ENCODE measurements around the gene SCN11A. TPM values are rescaled to one million over a fixed set of nuclear protein-coding genes. Genes with fewer than 3 reads are reported as not detected.

SCN11A gene
- total RNA-seq, 1 donor from 2014 or later = 0.69 TPM

GRCh38 chr3:39096775-39097174 is 45.0 kb upstream of the SCN11A start:
- Histone ChIP-seq H3K4me1 (no peaks in the 10 kb centered on the region), H3K27me3 (no peaks in the 10 kb centered on the region), H3K36me3 (no peaks in the 10 kb centered on the region), H3K9ac (no peak overlapping the region), H3F3A (ENCODE audit: low read depth) (no peaks in the 10 kb centered on the region), H3K4me2 (no peak overlapping the region), H3K27ac (no peak overlapping the region), H3K4me3 (no peak overlapping the region), H2AFZ (replicated peaks) (no peak overlapping the region), H3K9me3 (ENCODE audit: low read depth) (no peaks in the 10 kb centered on the region), H3K79me2 (ENCODE audit: low read depth) (no peaks in the 10 kb centered on the region), H4K20me1 (ENCODE audit: low read depth) (peaks cover 3% of the 10 kb centered on the region)
- TF ChIP-seq, protein P1, sequence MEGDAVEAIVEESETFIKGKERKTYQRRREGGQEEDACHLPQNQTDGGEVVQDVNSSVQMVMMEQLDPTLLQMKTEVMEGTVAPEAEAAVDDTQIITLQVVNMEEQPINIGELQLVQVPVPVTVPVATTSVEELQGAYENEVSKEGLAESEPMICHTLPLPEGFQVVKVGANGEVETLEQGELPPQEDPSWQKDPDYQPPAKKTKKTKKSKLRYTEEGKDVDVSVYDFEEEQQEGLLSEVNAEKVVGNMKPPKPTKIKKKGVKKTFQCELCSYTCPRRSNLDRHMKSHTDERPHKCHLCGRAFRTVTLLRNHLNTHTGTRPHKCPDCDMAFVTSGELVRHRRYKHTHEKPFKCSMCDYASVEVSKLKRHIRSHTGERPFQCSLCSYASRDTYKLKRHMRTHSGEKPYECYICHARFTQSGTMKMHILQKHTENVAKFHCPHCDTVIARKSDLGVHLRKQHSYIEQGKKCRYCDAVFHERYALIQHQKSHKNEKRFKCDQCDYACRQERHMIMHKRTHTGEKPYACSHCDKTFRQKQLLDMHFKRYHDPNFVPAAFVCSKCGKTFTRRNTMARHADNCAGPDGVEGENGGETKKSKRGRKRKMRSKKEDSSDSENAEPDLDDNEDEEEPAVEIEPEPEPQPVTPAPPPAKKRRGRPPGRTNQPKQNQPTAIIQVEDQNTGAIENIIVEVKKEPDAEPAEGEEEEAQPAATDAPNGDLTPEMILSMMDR (IDR thresholded peaks at IDR 0.05) = no peak
- no peak for TF ChIP-seq EZH2 (IDR thresholded peaks at IDR 0.05)
- no peak for TF ChIP-seq EZH2phosphoT487 (IDR thresholded peaks at IDR 0.05)
- Mint-ChIP-seq H3K36me3 (peaks cover 27% of the 10 kb centered on the region), H3K27me3 (ENCODE audit: insufficient read depth, low read depth) (no peaks in the 10 kb centered on the region), H3K4me3 (no peak overlapping the region), H3K27ac (no peak overlapping the region), H3K4me1 (peaks cover 6% of the 10 kb centered on the region), H3K9me3 (no peaks in the 10 kb centered on the region)
- no peak for DNase-seq (ENCODE audit: low spot score)

DNA sequence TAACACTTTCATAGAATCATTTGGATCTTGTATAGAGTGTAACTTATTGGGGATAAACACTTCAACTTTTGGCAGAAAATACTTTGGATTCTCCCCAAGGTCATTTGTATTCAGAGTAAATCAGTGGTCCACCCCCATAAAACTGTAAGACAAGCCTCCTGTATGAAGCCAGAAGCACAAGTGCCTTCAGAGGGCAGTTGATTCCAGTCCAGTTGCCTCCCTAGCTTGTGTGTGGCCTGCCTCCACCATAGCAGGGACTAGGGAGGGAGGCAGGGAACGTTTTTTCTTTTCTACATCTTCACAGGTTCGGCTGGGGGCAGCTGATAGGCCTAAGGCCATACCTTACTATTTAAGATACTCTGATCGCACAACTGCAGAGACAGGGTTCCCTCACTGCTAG is 44.0 kb upstream of the SCN11A start:
- Mint-ChIP-seq H3K4me1 (peaks cover 6% of the 10 kb centered on the region), H3K27ac (no peak overlapping the region), H3K4me3 (no peak overlapping the region), H3K36me3 (peaks cover 27% of the 10 kb centered on the region), H3K9me3 (no peaks in the 10 kb centered on the region), H3K27me3 (ENCODE audit: insufficient read depth, low read depth) (no peaks in the 10 kb centered on the region)
- Histone ChIP-seq H3K36me3 (peaks cover 9% of the 10 kb centered on the region), H3K27ac (no peak overlapping the region), H3K4me2 (no peak overlapping the region), H3F3A (ENCODE audit: low read depth) (no peaks in the 10 kb centered on the region), H3K27me3 (no peaks in the 10 kb centered on the region), H3K9me3 (ENCODE audit: low read depth) (no peaks in the 10 kb centered on the region), H3K4me1 (no peaks in the 10 kb centered on the region), H3K9ac (no peak overlapping the region), H3K4me3 (no peak overlapping the region), H2AFZ (replicated peaks) (no peak overlapping the region), H4K20me1 (ENCODE audit: low read depth) (peaks cover 1% of the 10 kb centered on the region), H3K79me2 (ENCODE audit: low read depth) (no peaks in the 10 kb centered on the region)
- no peak for DNase-seq (ENCODE audit: low spot score)
- TF ChIP-seq EZH2 (IDR thresholded peaks at IDR 0.05) = no peak
- no peak for TF ChIP-seq EZH2phosphoT487 (IDR thresholded peaks at IDR 0.05)
- TF ChIP-seq, protein P1 (IDR thresholded peaks at IDR 0.05) = no peak

GRCh38 chr3:39094851-39095677 is 43.3 kb upstream of the SCN11A start:
- Histone ChIP-seq H3K79me2 (ENCODE audit: low read depth) (no peaks in the 10 kb centered on the region), H3K27me3 (no peaks in the 10 kb centered on the region), H3F3A (ENCODE audit: low read depth) (no peaks in the 10 kb centered on the region), H3K9ac (no peak overlapping the region), H3K4me3 (no peak overlapping the region), H3K4me2 (no peak overlapping the region), H3K27ac (no peak overlapping the region), H3K9me3 (ENCODE audit: low read depth) (no peaks in the 10 kb centered on the region), H2AFZ (replicated peaks) (no peak overlapping the region), H3K4me1 (no peaks in the 10 kb centered on the region), H3K36me3 (peaks cover 16% of the 10 kb centered on the region), H4K20me1 (ENCODE audit: low read depth) (no peaks in the 10 kb centered on the region)
- Mint-ChIP-seq H3K9me3 (no peaks in the 10 kb centered on the region), H3K4me3 (no peak overlapping the region), H3K27me3 (ENCODE audit: insufficient read depth, low read depth) (no peaks in the 10 kb centered on the region), H3K4me1 (peaks cover 6% of the 10 kb centered on the region), H3K27ac (no peak overlapping the region), H3K36me3 (peaks cover 30% of the 10 kb centered on the region)
- no peak for DNase-seq (ENCODE audit: low spot score)
- TF ChIP-seq, protein P1 (IDR thresholded peaks at IDR 0.05) = no peak
- TF ChIP-seq EZH2phosphoT487 (IDR thresholded peaks at IDR 0.05) (no peak), EZH2 (IDR thresholded peaks at IDR 0.05) (no peak)
